ENCODE results near the gene PCDHGA6.
"Not testable (repeated sequence)": the region's sequence is repeated elsewhere in the genome, so short reads cannot be mapped to it uniquely, and the experiment has no call there.

Gene PCDHGA6

GRCh38 chr5:141394401-141395187 is 20.9 kb downstream of the PCDHGA6 start:
- not testable (repeated sequence) for DNase-seq (ENCODE audit: low spot score)

DNA sequence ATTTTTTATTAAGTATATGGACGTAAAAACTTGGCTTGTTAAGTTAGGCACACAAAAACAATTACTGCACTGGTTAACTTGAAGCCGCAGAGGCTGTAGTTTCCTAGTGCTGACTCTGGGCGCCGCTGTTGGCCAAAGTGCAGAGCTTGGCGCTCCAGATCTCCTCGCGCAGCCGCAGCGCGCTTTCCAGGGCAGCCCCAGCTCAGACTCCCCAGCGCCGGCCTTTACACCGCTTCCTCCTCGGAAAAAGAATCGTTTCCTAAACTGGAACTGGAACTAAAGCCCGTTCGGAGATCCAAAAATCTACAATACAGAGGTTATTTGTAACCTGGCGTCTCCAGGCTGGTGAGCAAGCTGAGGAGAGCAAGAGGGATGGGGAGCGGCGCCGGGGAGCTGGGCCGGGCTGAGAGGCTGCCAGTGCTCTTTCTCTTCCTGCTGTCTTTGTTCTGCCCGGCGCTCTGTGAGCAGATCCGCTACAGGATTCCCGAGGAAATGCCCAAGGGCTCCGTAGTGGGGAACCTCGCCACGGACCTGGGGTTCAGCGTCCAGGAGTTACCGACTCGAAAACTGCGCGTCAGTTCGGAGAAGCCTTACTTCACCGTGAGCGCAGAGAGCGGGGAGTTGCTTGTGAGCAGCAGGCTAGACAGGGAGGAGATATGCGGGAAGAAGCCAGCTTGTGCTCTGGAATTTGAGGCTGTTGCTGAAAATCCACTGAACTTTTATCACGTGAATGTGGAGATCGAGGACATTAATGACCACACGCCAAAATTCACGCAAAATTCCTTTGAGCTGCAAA is 24.3 kb downstream of the PCDHGA6 start, which contains the start of gene PCDHGB5:
TSS of gene PCDHGB5 (plus strand) at position 192 of the 796 bp plus-strand sequence. CDS start at position 373, 181 bp downstream.
- peak; percentile 39 for DNase-seq (ENCODE audit: low spot score)

- no peak for DNase-seq (ENCODE audit: low spot score)
Measured at GRCh38 chr5:141398608-141399007, 24.9 kb downstream of the PCDHGA6 start.

GRCh38 chr5:141399555-141400258 is 26.0 kb downstream of the PCDHGA6 start:
- no peak for DNase-seq (ENCODE audit: low spot score)

GRCh38 chr5:141402553-141403243 is 29.0 kb downstream of the PCDHGA6 start, which contains the start of gene PCDHGA9:
PCDHGA9 (plus strand) TSS chr5:141402778; CDS start chr5:141402953, 175 bp downstream.
- DNase-seq (ENCODE audit: low spot score), result peak; percentile 51

- no peak for DNase-seq (ENCODE audit: low spot score)
Measured at GRCh38 chr5:141403387-141403786, 29.7 kb downstream of the PCDHGA6 start.

GRCh38 chr5:141407790-141408505 is 34.3 kb downstream of the PCDHGA6 start, which contains the start of gene PCDHGB6:
PCDHGB6 (plus strand) TSS chr5:141408021; CDS start chr5:141408203, 182 bp downstream.
- DNase-seq (ENCODE audit: low spot score), result not testable (repeated sequence)

GRCh38 chr5:141409598-141410306 is 36.1 kb downstream of the PCDHGA6 start:
- DNase-seq (ENCODE audit: low spot score), result no peak

- no peak for DNase-seq (ENCODE audit: low spot score)
Measured at GRCh38 chr5:141411575-141411974, 37.9 kb downstream of the PCDHGA6 start.

DNA sequence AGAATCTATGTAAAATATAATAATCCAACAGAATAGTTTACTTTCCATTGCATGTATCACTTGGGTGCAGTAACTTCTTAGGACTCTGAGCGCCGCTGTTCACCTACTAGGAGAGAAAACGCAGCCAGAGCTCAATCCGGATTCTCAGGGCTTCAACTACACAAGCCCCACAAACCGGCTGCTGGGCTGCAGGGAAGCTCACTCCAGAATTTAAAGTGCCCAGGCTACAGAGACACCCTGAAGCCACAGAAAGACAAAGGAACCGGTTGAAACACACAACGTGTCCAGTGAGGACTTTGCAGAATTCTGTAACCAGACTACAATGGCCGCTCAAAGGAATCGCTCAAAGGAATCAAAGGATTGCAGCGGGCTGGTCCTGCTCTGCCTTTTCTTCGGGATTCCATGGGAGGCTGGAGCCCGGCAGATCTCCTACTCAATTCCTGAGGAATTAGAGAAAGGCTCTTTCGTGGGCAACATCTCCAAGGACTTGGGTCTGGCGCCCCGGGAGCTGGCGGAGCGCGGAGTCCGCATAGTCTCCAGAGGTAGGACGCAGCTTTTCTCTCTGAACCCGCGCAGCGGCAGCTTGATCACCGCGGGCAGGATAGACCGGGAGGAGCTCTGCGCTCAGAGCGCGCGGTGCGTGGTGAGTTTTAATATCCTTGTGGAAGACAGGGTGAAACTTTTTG is 39.3 kb downstream of the PCDHGA6 start, which contains the start of gene PCDHGA10:
TSS of gene PCDHGA10 (plus strand) at position 134 of the 686 bp plus-strand sequence. CDS start at position 323, 189 bp downstream.
- peak; percentile 79 for DNase-seq (ENCODE audit: low spot score)

DNA sequence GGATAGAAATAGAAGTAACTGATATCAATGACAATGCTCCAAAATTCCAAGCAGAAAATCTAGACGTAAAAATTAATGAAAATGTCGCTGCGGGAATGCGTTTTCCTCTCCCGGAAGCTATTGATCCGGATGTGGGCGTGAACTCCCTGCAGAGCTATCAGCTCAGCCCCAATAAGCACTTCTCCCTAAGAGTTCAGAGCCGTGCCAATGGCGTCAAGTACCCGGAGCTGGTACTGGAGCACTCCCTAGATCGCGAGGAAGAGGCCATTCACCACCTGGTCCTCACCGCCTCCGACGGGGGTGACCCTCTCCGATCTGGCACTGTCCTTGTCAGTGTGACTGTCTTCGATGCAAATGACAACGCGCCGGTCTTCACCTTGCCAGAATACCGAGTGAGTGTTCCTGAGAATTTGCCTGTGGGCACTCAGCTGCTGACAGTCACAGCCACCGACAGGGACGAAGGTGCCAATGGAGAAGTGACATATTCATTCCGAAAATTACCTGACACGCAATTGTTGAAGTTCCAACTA is 39.9 kb downstream of the PCDHGA6 start:
- peak; percentile 61 for DNase-seq (ENCODE audit: low spot score)

DNA sequence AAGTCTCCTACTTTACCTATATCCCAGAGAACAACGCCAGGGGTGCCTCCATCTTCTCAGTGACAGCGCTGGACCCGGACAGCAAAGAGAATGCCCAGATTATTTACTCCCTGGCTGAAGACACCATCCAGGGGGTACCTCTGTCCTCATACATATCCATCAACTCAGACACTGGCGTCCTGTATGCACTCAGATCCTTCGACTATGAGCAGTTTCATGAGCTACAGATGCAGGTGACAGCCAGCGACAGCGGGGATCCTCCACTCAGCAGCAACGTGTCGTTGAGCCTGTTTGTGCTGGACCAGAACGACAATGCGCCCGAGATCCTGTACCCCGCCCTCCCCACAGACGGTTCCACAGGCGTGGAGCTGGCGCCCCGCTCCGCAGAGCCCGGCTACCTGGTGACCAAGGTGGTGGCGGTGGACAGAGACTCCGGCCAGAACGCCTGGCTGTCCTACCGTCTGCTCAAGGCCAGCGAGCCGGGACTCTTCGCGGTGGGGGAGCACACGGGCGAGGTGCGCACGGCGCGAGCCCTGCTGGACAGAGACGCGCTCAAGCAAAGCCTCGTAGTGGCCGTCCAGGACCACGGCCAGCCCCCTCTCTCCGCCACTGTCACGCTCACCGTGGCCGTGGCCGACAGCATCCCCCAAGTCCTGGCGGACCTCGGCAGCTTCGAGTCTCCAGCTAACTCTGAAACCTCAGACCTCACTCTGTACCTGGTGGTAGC is 41.0 kb downstream of the PCDHGA6 start:
- not testable (repeated sequence) for DNase-seq (ENCODE audit: low spot score)

- DNase-seq (ENCODE audit: low spot score), result not testable (repeated sequence)
Measured at GRCh38 chr5:141415275-141415618, 41.6 kb downstream of the PCDHGA6 start.

DNA sequence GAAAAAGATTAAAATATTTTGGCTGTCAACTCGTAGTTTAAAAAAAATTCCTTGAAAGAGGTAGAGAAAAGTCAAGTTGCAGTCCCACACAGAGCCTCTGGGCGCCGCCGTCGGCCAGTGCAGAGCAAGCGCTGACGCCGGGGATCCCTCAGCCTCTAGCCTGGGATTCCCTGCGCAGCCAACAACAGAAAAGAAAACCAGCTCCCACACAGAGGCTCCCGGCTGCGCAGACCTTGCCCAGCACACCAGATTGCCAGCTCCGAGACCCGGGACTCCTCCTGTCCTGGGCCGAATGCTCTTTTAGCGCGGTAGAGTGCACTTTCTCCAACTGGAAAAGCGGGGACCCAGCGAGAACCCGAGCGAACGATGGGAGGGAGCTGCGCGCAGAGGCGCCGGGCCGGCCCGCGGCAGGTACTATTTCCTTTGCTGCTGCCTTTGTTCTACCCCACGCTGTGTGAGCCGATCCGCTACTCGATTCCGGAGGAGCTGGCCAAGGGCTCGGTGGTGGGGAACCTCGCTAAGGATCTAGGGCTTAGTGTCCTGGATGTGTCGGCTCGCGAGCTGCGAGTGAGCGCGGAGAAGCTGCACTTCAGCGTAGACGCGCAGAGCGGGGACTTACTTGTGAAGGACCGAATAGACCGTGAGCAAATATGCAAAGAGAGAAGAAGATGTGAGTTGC is 43.9 kb downstream of the PCDHGA6 start, which contains the start of gene PCDHGB7:
TSS of gene PCDHGB7 (plus strand) at position 184 of the 679 bp plus-strand sequence. CDS start at position 367, 183 bp downstream.
- DNase-seq (ENCODE audit: low spot score), result peak; percentile 77

GRCh38 chr5:141419074-141419880 is 45.6 kb downstream of the PCDHGA6 start:
- no peak for DNase-seq (ENCODE audit: low spot score)

GRCh38 chr5:141420855-141421488 is 47.3 kb downstream of the PCDHGA6 start, which contains the start of gene PCDHGA11:
PCDHGA11 (plus strand) TSS chr5:141421051; CDS start chr5:141421228, 177 bp downstream.
- DNase-seq (ENCODE audit: low spot score), result peak; percentile 81

All from GM03348 (cell line).